WTC11 (cell line): ENCODE measurements around the gene TANGO2. TPM values are rescaled to one million over a fixed set of nuclear protein-coding genes. Genes with fewer than 3 reads are reported as not detected.

Experiments
- ATAC-seq: fragments of 200-7000 bp; cut with Tn5 transposase; 2 replicates; pipeline ENCODE4 v1.10.0; 2021; ENCODE audit warnings: mild to moderate bottlenecking, moderate library complexity
- CTCF ChIA-PET: fragments of 300-600 bp; sonication (Branson Sonifier 250); formaldehyde crosslinking; loops from one replicate; lab custom pipeline; 2021; ENCODE audit warnings: antibody characterized with exemption; lab: Charles Lee
- POLR2A ChIA-PET: fragments of 350-600 bp; sonication (Branson Sonifier 250); formaldehyde crosslinking; loops from one replicate; lab custom pipeline; 2021; ENCODE audit warnings: antibody characterized with exemption; lab: Charles Lee
- DNase-seq: peaks from one replicate; pipeline ENCODE4 v3.0.0; 2021; ENCODE audit warnings: low spot score
- H3K27ac Mint-ChIP-seq: 2 replicates; pipeline ENCODE4 v1.8.0; 2021; ENCODE audit warnings: mixed read lengths
- H3K27me3 Mint-ChIP-seq: 2 replicates; pipeline ENCODE4 v1.8.0; 2021; ENCODE audit warnings: low read depth, mild to moderate bottlenecking, moderate library complexity, mixed read lengths
- H3K36me3 Mint-ChIP-seq: 2 replicates; pipeline ENCODE4 v1.8.0; 2021; ENCODE audit warnings: mixed read lengths
- H3K4me1 Mint-ChIP-seq: 2 replicates; pipeline ENCODE4 v1.8.0; 2022; ENCODE audit warnings: mixed read lengths
- H3K4me3 Mint-ChIP-seq: 2 replicates; pipeline ENCODE4 v1.8.0; 2021; ENCODE audit warnings: mild to moderate bottlenecking, moderate library complexity, mixed read lengths
- H3K9me3 Mint-ChIP-seq: 2 replicates; pipeline ENCODE4 v1.8.0; 2021; ENCODE audit warnings: mixed read lengths
- AFF4 ChIP-seq: sonication (generic); formaldehyde crosslinking; IDR thresholded peaks from 2 replicates; pipeline ENCODE4 v1.8.1; 2023; ENCODE audit warnings: mild to moderate bottlenecking, missing genetic modification reagents, borderline replicate concordance
- ATF3 ChIP-seq: sonication (generic); formaldehyde crosslinking; conservative IDR thresholded peaks from 2 replicates; pipeline ENCODE4 v1.8.1; 2022; ENCODE audit warnings: mild to moderate bottlenecking, missing genetic modification reagents
- E2F1 ChIP-seq: sonication (generic); formaldehyde crosslinking; IDR thresholded peaks from 2 replicates; pipeline ENCODE4 v1.8.0; 2022; ENCODE audit warnings: mild to moderate bottlenecking, missing genetic modification reagents
- ERG ChIP-seq: fragments of 250-450 bp; sonication (Bioruptor Pico); IDR thresholded peaks from 2 replicates; pipeline ENCODE4 v1.8.0; 2021; ENCODE audit warnings: mild to moderate bottlenecking
- ESRRA ChIP-seq: sonication (generic); formaldehyde crosslinking; IDR thresholded peaks from 2 replicates; pipeline ENCODE4 v1.8.1; 2022; ENCODE audit warnings: mild to moderate bottlenecking, missing genetic modification reagents, borderline replicate concordance
- IRF1 ChIP-seq: sonication (generic); formaldehyde crosslinking; IDR thresholded peaks from 2 replicates; pipeline ENCODE4 v1.8.0; 2023; ENCODE audit warnings: missing genetic modification reagents
- MYBL2 ChIP-seq: sonication (generic); formaldehyde crosslinking; IDR thresholded peaks from 2 replicates; pipeline ENCODE4 v1.8.1; 2023; ENCODE audit warnings: mild to moderate bottlenecking, moderate library complexity, missing genetic modification reagents
- NFATC4 ChIP-seq: fragments of 250-450 bp; sonication (Bioruptor Pico); IDR thresholded peaks from 2 replicates; pipeline ENCODE4 v1.9.0; 2021; ENCODE audit warnings: mild to moderate bottlenecking
- NR1H2 ChIP-seq: sonication (generic); formaldehyde crosslinking; IDR thresholded peaks from 2 replicates; pipeline ENCODE4 v1.9.0; 2021; ENCODE audit warnings: mild to moderate bottlenecking, moderate library complexity, missing genetic modification reagents
- SP1 ChIP-seq: sonication (generic); formaldehyde crosslinking; conservative IDR thresholded peaks from 2 replicates; pipeline ENCODE4 v1.8.1; 2022; ENCODE audit warnings: missing genetic modification reagents
- TCF7 ChIP-seq: sonication (generic); formaldehyde crosslinking; IDR thresholded peaks from 2 replicates; pipeline ENCODE4 v1.8.0; 2022; ENCODE audit warnings: mild to moderate bottlenecking, low read depth, missing genetic modification reagents, moderate library complexity
- TP53 ChIP-seq: sonication (generic); formaldehyde crosslinking; IDR thresholded peaks from 2 replicates; pipeline ENCODE4 v1.8.1; 2023; ENCODE audit warnings: mild to moderate bottlenecking, missing genetic modification reagents
- ZNF121 ChIP-seq: sonication (generic); formaldehyde crosslinking; IDR thresholded peaks from 2 replicates; pipeline ENCODE4 v1.8.0; 2023; ENCODE audit warnings: missing genetic modification reagents
- ZNF138 ChIP-seq: sonication (generic); formaldehyde crosslinking; conservative IDR thresholded peaks from 2 replicates; pipeline ENCODE4 v1.8.1; 2022; ENCODE audit warnings: mild to moderate bottlenecking, moderate library complexity, missing genetic modification reagents
- ZNF317 ChIP-seq: sonication (generic); formaldehyde crosslinking; IDR thresholded peaks from 2 replicates; pipeline ENCODE4 v1.8.1; 2023; ENCODE audit warnings: low read depth, mild to moderate bottlenecking, moderate library complexity, missing genetic modification reagents, borderline replicate concordance
- ZNF416 ChIP-seq: fragments of 250-450 bp; sonication (Bioruptor Pico); IDR thresholded peaks from 2 replicates; pipeline ENCODE4 v1.9.0; 2021; ENCODE audit warnings: mild to moderate bottlenecking, inconsistent platforms
- total RNA-seq: library from RNA; stranded (reverse); gene quantifications from 3 replicates; pipeline ENCODE4 v1.2.3, GENCODE V29; 2021
- TF ChIP-seq, protein P1 (sequence below): sonication (generic); formaldehyde crosslinking; IDR thresholded peaks from 2 replicates; pipeline ENCODE4 v1.8.1; 2022; ENCODE audit warnings: mild to moderate bottlenecking, missing genetic modification reagents, moderate library complexity, borderline replicate concordance
- TF ChIP-seq, protein P2 (sequence below): sonication (generic); formaldehyde crosslinking; IDR thresholded peaks from 2 replicates; pipeline ENCODE4 v1.8.1; 2023; ENCODE audit warnings: mild to moderate bottlenecking, missing genetic modification reagents, moderate library complexity

Gene TANGO2
- total RNA-seq, 1 experiment from 2014 or later: 14.8 TPM

- ATAC-seq: no peak
- H3K27me3 Mint-ChIP-seq: peaks cover 4% of the 10 kb centered on the region
- TF ChIP-seq ZNF138 (CRISPR knock-in tag) (no peak), ZNF416 (CRISPR knock-in tag) (no peak), ERG (CRISPR knock-in tag) (no peak), TP53 (no peak), AFF4 (CRISPR knock-in tag) (no peak), E2F1 (CRISPR knock-in tag) (no peak), ATF3 (no peak), NFATC4 (CRISPR knock-in tag) (no peak), SP1 (CRISPR knock-in tag) (no peak), NR1H2 (CRISPR knock-in tag) (no peak), MYBL2 (CRISPR knock-in tag) (no peak), ZNF121 (no peak)
- TF ChIP-seq, protein P1, sequence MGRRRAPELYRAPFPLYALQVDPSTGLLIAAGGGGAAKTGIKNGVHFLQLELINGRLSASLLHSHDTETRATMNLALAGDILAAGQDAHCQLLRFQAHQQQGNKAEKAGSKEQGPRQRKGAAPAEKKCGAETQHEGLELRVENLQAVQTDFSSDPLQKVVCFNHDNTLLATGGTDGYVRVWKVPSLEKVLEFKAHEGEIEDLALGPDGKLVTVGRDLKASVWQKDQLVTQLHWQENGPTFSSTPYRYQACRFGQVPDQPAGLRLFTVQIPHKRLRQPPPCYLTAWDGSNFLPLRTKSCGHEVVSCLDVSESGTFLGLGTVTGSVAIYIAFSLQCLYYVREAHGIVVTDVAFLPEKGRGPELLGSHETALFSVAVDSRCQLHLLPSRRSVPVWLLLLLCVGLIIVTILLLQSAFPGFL (CRISPR knock-in tag): no peak
- TF ChIP-seq, all 79 proteins: peak for 0
- Mint-ChIP-seq H3K4me3 (no peak overlapping the region), H3K9me3 (no peaks in the 10 kb centered on the region), H3K36me3 (no peaks in the 10 kb centered on the region), H3K27ac (no peak overlapping the region), H3K4me1 (peaks cover 6% of the 10 kb centered on the region)
- ChIA-PET POLR2A (no interaction called here), CTCF (interaction anchor here (1.4 to 2.6 kb wide), 2 partner anchors 55 to 63 kb away, joined by 4 to 9 read pairs; no protein-coding TSS in a partner anchor)
- DNase-seq: no peak
These were observed 4.7 kb downstream of the TANGO2 start for GRCh38 chr22:20025401-20026203.

DNA sequence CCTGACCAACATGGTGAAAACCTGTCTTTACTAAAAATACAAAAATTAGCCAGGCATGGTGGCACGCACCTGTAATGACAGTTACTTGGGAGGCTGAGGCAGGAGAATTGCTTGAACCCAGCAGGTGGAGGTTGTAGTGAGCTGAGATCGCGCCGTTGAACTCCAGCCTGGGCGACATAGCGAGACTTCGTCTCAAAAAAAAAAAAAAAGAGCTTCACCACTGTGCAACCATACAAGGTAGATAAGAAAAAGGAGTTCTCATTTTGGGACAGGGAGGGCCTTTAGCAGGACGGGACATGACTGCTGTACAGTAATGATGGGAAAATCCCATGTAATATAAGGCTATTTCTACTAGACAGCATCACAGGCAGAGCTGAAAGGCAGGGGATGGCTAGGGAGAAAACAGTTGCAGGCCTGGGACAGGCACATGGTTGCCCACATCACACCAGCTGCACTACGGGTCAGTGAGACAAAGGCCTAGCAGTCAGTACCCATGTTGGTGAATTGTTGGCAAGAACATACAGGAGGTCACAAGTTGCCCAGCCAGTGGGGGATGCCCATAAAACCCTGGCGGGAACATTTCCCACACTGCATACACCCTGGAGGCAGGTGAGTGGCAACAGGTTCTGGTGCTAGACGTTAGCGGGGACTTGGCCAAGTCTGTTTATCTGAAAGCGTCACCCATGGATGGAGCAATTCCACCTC is 5.4 kb downstream of the TANGO2 start:
- peaks cover 6% of the 10 kb centered on the region for H3K4me1 Mint-ChIP-seq
- TF ChIP-seq ZNF317 (CRISPR knock-in tag) (no peak), TCF7 (CRISPR knock-in tag) (no peak), IRF1 (CRISPR knock-in tag) (no peak), TP53 (no peak), ATF3 (no peak), ESRRA (CRISPR knock-in tag) (no peak), NR1H2 (CRISPR knock-in tag) (no peak)
- TF ChIP-seq, protein P2, sequence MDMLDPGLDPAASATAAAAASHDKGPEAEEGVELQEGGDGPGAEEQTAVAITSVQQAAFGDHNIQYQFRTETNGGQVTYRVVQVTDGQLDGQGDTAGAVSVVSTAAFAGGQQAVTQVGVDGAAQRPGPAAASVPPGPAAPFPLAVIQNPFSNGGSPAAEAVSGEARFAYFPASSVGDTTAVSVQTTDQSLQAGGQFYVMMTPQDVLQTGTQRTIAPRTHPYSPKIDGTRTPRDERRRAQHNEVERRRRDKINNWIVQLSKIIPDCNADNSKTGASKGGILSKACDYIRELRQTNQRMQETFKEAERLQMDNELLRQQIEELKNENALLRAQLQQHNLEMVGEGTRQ (CRISPR knock-in tag): no peak
- H3K27ac Mint-ChIP-seq: no peak overlapping the region
- no peak overlapping the region for H3K4me3 Mint-ChIP-seq
- no peaks in the 10 kb centered on the region for H3K36me3 Mint-ChIP-seq
- ChIA-PET POLR2A (interaction anchor here (0.6 kb wide), 1 partner anchor 179 kb away, joined by 3 read pairs; no protein-coding TSS in a partner anchor), CTCF (interaction anchor here (1.4 kb wide), 1 partner anchor 56 kb away, joined by 4 read pairs; no protein-coding TSS in a partner anchor)
- DNase-seq (no peak), ATAC-seq (no peak)
- H3K9me3 Mint-ChIP-seq: no peaks in the 10 kb centered on the region
- peaks cover 3% of the 10 kb centered on the region; the same call in 1 of the 2 replicates for H3K27me3 Mint-ChIP-seq
